H1 (cell line): ENCODE results near the gene CKAP5. TPM values are rescaled to one million over a fixed set of nuclear protein-coding genes. Genes with fewer than 3 reads are reported as not detected.

Experiments
- TEAD4 ChIP-seq: IDR thresholded peaks from 2 replicates; pipeline ENCODE4 v1.6.1; 2012; ENCODE audit warnings: low read depth, low read length, inconsistent platforms, mixed read lengths
- polyA plus RNA-seq, 7 experiments: library from polyadenylated mRNA; depleted of rRNA in 3 of 7; stranded (reverse) in 5 of 7; unstranded in 2 of 7; fragments of >200 nt in 5 of 7; fragments of 200-250 nt in 2 of 7; gene quantifications; 1 replicate in 5 of 7; 2 replicates in 1 of 7; 4 replicates in 1 of 7; pipeline versions ENCODE4 v1.2.1 to v1.2.3, GENCODE V29; 2011 to 2013; ENCODE audit warnings: missing spikeins in 2 of 7, mixed read lengths in 2 of 7
- total RNA-seq: library from RNA; stranded (reverse); fragmentation: NEBNext Ultra II Directional; extraction: Animal tissue kit (Norgen Biotek cat#: 25700); gene quantifications from 2 replicates; pipeline ENCODE4 v1.2.1, GENCODE V29; 2021

The CKAP5 gene
- total and polyA plus RNA-seq, 2 of the 8 experiments (the other 6 are each of a cell fraction or from before 2014, with no cell fraction given): 64.8 to 185 TPM

DNA sequence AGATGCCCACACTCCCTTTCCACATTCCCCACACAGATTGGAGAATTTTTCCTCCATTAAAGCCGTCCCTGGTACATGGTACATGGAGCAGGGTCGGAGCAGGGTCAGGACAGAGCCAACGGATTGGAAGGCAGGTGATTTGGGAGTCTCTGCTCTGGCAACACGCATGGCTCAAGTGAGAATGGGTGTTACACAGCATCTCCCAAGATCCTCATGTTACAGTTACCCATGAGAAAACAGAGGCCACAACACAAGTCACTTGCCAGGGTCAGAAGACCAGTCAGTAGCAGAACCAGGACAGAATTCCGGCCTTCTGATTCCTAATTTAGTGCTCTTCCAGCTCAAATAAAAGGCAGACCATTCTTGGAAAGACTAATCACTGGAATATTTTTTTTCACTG is 134.8 kb downstream of the CKAP5 start (continued):
- no peak for TF ChIP-seq TEAD4
